ENCODE measurements around the gene WDR4.

DNA sequence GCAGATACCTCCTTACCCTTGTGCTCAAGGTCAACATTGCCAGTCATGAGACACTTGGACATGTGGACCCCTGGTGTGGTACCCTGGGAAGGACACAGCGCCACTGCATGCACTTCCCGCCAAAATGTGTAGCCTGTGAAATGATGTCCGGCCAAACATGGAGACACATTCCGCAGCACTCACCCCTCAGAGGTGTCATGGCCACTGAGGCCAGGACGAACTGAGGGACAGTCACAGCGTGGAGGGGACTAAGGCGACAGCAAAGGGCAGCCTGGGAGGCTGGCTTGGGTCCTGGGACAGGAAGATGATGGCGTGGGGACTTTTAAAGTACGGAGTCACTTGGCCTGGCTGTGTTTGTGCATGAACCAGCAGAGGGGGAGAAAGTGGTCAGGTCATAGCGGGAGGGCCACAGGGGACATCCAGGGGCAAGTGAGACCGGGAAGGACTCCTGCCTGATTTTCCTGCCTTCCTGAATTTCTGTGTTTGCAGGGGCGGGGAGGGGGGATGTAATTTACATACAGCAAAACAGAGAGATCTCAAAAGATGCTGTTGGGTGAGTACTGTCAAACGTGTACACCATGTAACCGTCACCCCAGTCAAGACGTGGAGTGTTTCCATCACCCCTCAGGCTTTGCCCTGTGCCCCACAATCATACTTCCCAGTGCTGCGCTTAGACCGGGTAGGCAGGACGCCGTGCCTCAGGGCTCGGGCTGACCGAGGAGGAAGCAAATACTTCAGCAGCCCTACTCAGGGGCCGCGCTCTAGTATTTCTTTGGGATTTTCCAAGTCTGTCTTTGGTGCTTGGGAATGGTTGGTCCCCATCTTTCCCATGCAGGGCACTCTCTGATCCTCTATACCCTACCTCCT lies 45.2 kb downstream of the WDR4 start:
- no peak for TF ChIP-seq SREBF2 (IDR thresholded peaks at IDR 0.05)
- TF ChIP-seq, protein P1, sequence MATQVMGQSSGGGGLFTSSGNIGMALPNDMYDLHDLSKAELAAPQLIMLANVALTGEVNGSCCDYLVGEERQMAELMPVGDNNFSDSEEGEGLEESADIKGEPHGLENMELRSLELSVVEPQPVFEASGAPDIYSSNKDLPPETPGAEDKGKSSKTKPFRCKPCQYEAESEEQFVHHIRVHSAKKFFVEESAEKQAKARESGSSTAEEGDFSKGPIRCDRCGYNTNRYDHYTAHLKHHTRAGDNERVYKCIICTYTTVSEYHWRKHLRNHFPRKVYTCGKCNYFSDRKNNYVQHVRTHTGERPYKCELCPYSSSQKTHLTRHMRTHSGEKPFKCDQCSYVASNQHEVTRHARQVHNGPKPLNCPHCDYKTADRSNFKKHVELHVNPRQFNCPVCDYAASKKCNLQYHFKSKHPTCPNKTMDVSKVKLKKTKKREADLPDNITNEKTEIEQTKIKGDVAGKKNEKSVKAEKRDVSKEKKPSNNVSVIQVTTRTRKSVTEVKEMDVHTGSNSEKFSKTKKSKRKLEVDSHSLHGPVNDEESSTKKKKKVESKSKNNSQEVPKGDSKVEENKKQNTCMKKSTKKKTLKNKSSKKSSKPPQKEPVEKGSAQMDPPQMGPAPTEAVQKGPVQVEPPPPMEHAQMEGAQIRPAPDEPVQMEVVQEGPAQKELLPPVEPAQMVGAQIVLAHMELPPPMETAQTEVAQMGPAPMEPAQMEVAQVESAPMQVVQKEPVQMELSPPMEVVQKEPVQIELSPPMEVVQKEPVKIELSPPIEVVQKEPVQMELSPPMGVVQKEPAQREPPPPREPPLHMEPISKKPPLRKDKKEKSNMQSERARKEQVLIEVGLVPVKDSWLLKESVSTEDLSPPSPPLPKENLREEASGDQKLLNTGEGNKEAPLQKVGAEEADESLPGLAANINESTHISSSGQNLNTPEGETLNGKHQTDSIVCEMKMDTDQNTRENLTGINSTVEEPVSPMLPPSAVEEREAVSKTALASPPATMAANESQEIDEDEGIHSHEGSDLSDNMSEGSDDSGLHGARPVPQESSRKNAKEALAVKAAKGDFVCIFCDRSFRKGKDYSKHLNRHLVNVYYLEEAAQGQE (IDR thresholded peaks at IDR 0.05) = no peak
- TF ChIP-seq RAD21 (conservative IDR thresholded peaks at IDR 0.05 in 1 of 2, IDR thresholded peaks at IDR 0.05 in 1 of 2) = no peak
- no peak for TF ChIP-seq ESRRA (IDR thresholded peaks at IDR 0.05; ENCODE audit: borderline replicate concordance, low read length)
- TF ChIP-seq, protein P2, sequence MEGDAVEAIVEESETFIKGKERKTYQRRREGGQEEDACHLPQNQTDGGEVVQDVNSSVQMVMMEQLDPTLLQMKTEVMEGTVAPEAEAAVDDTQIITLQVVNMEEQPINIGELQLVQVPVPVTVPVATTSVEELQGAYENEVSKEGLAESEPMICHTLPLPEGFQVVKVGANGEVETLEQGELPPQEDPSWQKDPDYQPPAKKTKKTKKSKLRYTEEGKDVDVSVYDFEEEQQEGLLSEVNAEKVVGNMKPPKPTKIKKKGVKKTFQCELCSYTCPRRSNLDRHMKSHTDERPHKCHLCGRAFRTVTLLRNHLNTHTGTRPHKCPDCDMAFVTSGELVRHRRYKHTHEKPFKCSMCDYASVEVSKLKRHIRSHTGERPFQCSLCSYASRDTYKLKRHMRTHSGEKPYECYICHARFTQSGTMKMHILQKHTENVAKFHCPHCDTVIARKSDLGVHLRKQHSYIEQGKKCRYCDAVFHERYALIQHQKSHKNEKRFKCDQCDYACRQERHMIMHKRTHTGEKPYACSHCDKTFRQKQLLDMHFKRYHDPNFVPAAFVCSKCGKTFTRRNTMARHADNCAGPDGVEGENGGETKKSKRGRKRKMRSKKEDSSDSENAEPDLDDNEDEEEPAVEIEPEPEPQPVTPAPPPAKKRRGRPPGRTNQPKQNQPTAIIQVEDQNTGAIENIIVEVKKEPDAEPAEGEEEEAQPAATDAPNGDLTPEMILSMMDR (IDR thresholded peaks at IDR 0.05) = no peak
- TF ChIP-seq, protein P3, sequence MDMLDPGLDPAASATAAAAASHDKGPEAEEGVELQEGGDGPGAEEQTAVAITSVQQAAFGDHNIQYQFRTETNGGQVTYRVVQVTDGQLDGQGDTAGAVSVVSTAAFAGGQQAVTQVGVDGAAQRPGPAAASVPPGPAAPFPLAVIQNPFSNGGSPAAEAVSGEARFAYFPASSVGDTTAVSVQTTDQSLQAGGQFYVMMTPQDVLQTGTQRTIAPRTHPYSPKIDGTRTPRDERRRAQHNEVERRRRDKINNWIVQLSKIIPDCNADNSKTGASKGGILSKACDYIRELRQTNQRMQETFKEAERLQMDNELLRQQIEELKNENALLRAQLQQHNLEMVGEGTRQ (IDR thresholded peaks at IDR 0.05) = no peak
- TF ChIP-seq, protein P4, sequence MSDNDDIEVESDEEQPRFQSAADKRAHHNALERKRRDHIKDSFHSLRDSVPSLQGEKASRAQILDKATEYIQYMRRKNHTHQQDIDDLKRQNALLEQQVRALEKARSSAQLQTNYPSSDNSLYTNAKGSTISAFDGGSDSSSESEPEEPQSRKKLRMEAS (IDR thresholded peaks at IDR 0.05) = no peak; the same call in 1 of the 2 replicates
- no peak for TF ChIP-seq KDM1A (IDR thresholded peaks at IDR 0.05; ENCODE audit: low read depth)
- TF ChIP-seq HOXA7 (CRISPR knock-in tag; IDR thresholded peaks at IDR 0.05) = no peak
- no peak for TF ChIP-seq EHF (CRISPR knock-in tag; IDR thresholded peaks at IDR 0.05)
- TF ChIP-seq MAZ (IDR thresholded peaks at IDR 0.05; ENCODE audit: borderline replicate concordance, low read depth, low read length) = no peak
- no peak for TF ChIP-seq POLR2A (IDR thresholded peaks at IDR 0.05; ENCODE audit: low read length)
- TF ChIP-seq EP300 (IDR thresholded peaks at IDR 0.05) = no peak

Measured in A549 (cell line).